ENCODE results near the gene ETV3L. TPM values are rescaled to one million over a fixed set of nuclear protein-coding genes. Genes with fewer than 3 reads are reported as not detected.

The ETV3L gene
- total and polyA plus RNA-seq, 2 experiments from 2014 or later = not detected

DNA sequence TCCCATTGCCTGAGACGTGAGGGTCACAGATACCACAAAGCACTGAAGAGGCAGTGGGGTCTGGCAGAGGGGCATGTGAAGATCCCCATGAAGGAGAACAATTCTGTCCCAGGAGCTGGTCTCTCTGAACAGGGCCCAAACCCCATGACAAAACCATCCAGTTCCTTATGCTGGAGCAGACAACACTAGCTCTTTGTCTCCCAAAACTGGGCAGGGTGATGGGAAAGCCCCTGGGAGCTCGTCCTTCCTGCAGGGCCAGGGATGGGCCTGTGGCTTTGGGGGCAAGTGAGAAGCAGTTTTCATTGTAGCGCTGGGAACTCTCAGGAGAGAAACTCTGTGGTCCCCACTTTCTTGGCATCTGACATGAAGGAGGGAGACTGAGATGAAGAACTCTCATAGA, 8.8 kb downstream of the ETV3L start:
- H3K79me2 ChIP-seq (ENCODE audit: insufficient read depth) = no peaks in the 10 kb centered on the region
- in situ Hi-C loops (cut with MboI) = loop anchor here (10.0 kb wide), 1 partner anchor 64 kb away; no protein-coding TSS in a partner anchor
- DNase-seq = no peak
- H3K36me3 ChIP-seq (ENCODE audit: low read depth) = no peaks in the 10 kb centered on the region
- peaks cover 8% of the 10 kb centered on the region for H3K4me1 ChIP-seq (ENCODE audit: insufficient read depth)
- H3K27ac ChIP-seq = 0 out of 2 replicates have a peak overlapping the region, but pooled peaks have one; percentile 14
- peak overlapping the region; percentile 74 for H2AFZ ChIP-seq
- H3K9ac ChIP-seq = 0 out of 2 replicates have a peak overlapping the region, but pooled peaks have one; percentile 16
- WGBS, 2 experiments (ENCODE audit: low coverage in 1 of 2, low lambda C conversion rate in 2 of 2, missing lambda C conversion rate in 2 of 2) = 64 to 65% methylated on average over 3 of the region's 3 CpGs
- 0 out of 2 replicates have a peak, but pooled peaks cover 8% of the 10 kb centered on the region for H3F3A ChIP-seq (ENCODE audit: insufficient read depth)
- TF ChIP-seq EZH2phosphoT487 (IDR thresholded peaks at IDR 0.05; ENCODE audit: insufficient read depth, low read depth) (no peak), EZH2 (IDR thresholded peaks at IDR 0.05; ENCODE audit: insufficient read depth, poor library complexity, severe bottlenecking) (no peak)
- H3K9me3 ChIP-seq (ENCODE audit: low read depth) = no peaks in the 10 kb centered on the region
- H3K9me2 ChIP-seq (ENCODE audit: insufficient read depth) = no peaks in the 10 kb centered on the region
- H3K27me3 ChIP-seq (replicated peaks; ENCODE audit: insufficient read depth) = no peaks in the 10 kb centered on the region
- peak overlapping the region; percentile 85 for H3K4me2 ChIP-seq (ENCODE audit: unreplicated experiment)
- no peak overlapping the region for H3K4me3 ChIP-seq
- H4K20me1 ChIP-seq (ENCODE audit: insufficient read depth) = no peaks in the 10 kb centered on the region

- Histone ChIP-seq H3K4me1 (ENCODE audit: insufficient read depth) (peaks cover 8% of the 10 kb centered on the region), H4K20me1 (ENCODE audit: insufficient read depth) (no peaks in the 10 kb centered on the region), H3K9ac (0 out of 2 replicates have a peak overlapping the region, but pooled peaks have one; percentile 16), H2AFZ (peak overlapping the region; percentile 74), H3K36me3 (ENCODE audit: low read depth) (no peaks in the 10 kb centered on the region), H3K4me3 (peak overlapping the region; percentile 50), H3K79me2 (ENCODE audit: insufficient read depth) (no peaks in the 10 kb centered on the region), H3K9me2 (ENCODE audit: insufficient read depth) (no peaks in the 10 kb centered on the region), H3K27ac (0 out of 2 replicates have a peak overlapping the region, but pooled peaks have one; percentile 14), H3K27me3 (replicated peaks; ENCODE audit: insufficient read depth) (no peaks in the 10 kb centered on the region), H3K4me2 (ENCODE audit: unreplicated experiment) (peak overlapping the region; percentile 85), H3K9me3 (ENCODE audit: low read depth) (no peaks in the 10 kb centered on the region), H3F3A (ENCODE audit: insufficient read depth) (0 out of 2 replicates have a peak, but pooled peaks cover 8% of the 10 kb centered on the region)
- peak; percentile 92 for DNase-seq
- WGBS, 2 experiments (ENCODE audit: low coverage in 1 of 2, low lambda C conversion rate in 2 of 2, missing lambda C conversion rate in 2 of 2) = 1 to 2% methylated on average over 10 of the region's 10 CpGs
- in situ Hi-C loops (cut with MboI) = loop anchor here (10.0 kb wide), 1 partner anchor 65 kb away; no protein-coding TSS in a partner anchor
- TF ChIP-seq EZH2 (IDR thresholded peaks at IDR 0.05; ENCODE audit: insufficient read depth, poor library complexity, severe bottlenecking) (no peak), EZH2phosphoT487 (IDR thresholded peaks at IDR 0.05; ENCODE audit: insufficient read depth, low read depth) (no peak)
These were observed 9.4 kb downstream of the ETV3L start for GRCh38 chr1:157090196-157090647.

DNA sequence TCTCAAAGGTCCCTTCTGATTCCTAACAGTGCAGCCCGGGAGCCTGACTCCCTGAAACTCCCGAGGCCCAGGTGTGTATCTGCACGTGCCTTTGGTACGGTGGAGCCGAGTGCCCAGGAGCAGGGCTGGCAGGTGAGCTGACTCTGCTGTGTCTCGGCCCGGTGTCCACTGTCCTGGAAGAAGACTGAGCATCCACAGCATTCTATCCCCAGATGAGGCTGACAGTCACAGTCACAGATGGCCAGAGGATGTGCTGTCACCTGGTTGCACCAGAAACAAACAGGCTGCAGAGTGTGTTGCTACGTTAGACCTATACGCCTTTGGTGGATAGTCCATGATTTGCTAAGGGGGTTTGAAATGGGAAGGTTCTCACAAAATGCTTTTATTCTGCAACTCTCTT, 9.8 kb downstream of the ETV3L start:
- no peak overlapping the region for H3K4me3 ChIP-seq
- no peak overlapping the region for H3K9ac ChIP-seq
- H3K79me2 ChIP-seq (ENCODE audit: insufficient read depth) = no peaks in the 10 kb centered on the region
- no peaks in the 10 kb centered on the region for H3K9me3 ChIP-seq (ENCODE audit: low read depth)
- no peaks in the 10 kb centered on the region for H3K27me3 ChIP-seq (replicated peaks; ENCODE audit: insufficient read depth)
- H2AFZ ChIP-seq = no peak overlapping the region
- H3K27ac ChIP-seq = no peak overlapping the region
- in situ Hi-C loops (cut with MboI) = loop anchor here (10.0 kb wide), 1 partner anchor 65 kb away; no protein-coding TSS in a partner anchor
- H4K20me1 ChIP-seq (ENCODE audit: insufficient read depth) = no peaks in the 10 kb centered on the region
- H3K9me2 ChIP-seq (ENCODE audit: insufficient read depth) = no peaks in the 10 kb centered on the region
- whole genome bisulfite sequencing, 2 experiments (ENCODE audit: low coverage in 1 of 2, low lambda C conversion rate in 2 of 2, missing lambda C conversion rate in 2 of 2) = 69 to 71% methylated on average over 9 of the region's 9 CpGs
- H3K4me1 ChIP-seq (ENCODE audit: insufficient read depth) = peaks cover 8% of the 10 kb centered on the region
- no peak overlapping the region for H3K4me2 ChIP-seq (ENCODE audit: unreplicated experiment)
- H3K36me3 ChIP-seq (ENCODE audit: low read depth) = no peaks in the 10 kb centered on the region
- TF ChIP-seq EZH2phosphoT487 (IDR thresholded peaks at IDR 0.05; ENCODE audit: insufficient read depth, low read depth) (no peak), EZH2 (IDR thresholded peaks at IDR 0.05; ENCODE audit: insufficient read depth, poor library complexity, severe bottlenecking) (no peak)
- 0 out of 2 replicates have a peak, but pooled peaks cover 8% of the 10 kb centered on the region for H3F3A ChIP-seq (ENCODE audit: insufficient read depth)
- no peak for DNase-seq

DNA sequence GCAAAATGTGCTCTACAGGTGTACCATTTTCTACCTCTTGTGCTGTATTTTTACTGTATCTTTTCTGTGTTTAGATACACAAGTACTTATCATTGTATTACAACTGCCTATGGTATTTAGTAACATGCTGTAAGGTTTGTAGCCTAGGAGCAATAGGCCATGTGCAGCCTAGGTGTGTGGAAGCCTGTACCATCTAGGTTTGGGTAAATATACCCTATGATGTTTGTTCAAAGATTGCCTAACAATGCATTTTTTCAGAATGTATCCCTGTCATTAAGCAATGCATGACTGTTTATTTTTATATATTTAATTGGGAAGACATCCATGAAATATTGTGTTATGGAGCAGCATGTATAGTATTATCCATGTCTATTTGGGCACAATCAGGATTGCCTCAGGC, 11.0 kb downstream of the ETV3L start:
- in situ Hi-C loops (cut with MboI) = no loop called here

More for the DNA sequence above, 11.0 kb downstream of the ETV3L start:
- TF ChIP-seq EZH2phosphoT487 (IDR thresholded peaks at IDR 0.05; ENCODE audit: insufficient read depth, low read depth) = no peak
- TF ChIP-seq EZH2 (IDR thresholded peaks at IDR 0.05; ENCODE audit: insufficient read depth, poor library complexity, severe bottlenecking) = no peak
- H3K27me3 ChIP-seq (replicated peaks; ENCODE audit: insufficient read depth) = no peaks in the 10 kb centered on the region
- no peaks in the 10 kb centered on the region for H3K79me2 ChIP-seq (ENCODE audit: insufficient read depth)
- H3K4me3 ChIP-seq = no peak overlapping the region
- H3F3A ChIP-seq (ENCODE audit: insufficient read depth) = 0 out of 2 replicates have a peak, but pooled peaks cover 8% of the 10 kb centered on the region
- H3K36me3 ChIP-seq (ENCODE audit: low read depth) = no peaks in the 10 kb centered on the region
- no peak overlapping the region for H3K4me2 ChIP-seq (ENCODE audit: unreplicated experiment)
- no peak overlapping the region for H3K27ac ChIP-seq
- H3K9me3 ChIP-seq (ENCODE audit: low read depth) = no peaks in the 10 kb centered on the region
- H3K9ac ChIP-seq = no peak overlapping the region
- DNase-seq = no peak
- no peaks in the 10 kb centered on the region for H4K20me1 ChIP-seq (ENCODE audit: insufficient read depth)
- H2AFZ ChIP-seq = no peak overlapping the region
- H3K4me1 ChIP-seq (ENCODE audit: insufficient read depth) = peaks cover 8% of the 10 kb centered on the region
- no peaks in the 10 kb centered on the region for H3K9me2 ChIP-seq (ENCODE audit: insufficient read depth)

Data from GM23248 (cell line).